GM18517 (cell line): ENCODE results near the gene GPR153.

Experiments used
- ATAC-seq: cut with Tn5 transposase; IDR thresholded peaks from one replicate; pipeline ENCODE4 v1.9.1; 2021; ENCODE audit warnings: mild to moderate bottlenecking, moderate library complexity; ENCODE audit not compliant: unreplicated experiment

The GPR153 gene

DNA sequence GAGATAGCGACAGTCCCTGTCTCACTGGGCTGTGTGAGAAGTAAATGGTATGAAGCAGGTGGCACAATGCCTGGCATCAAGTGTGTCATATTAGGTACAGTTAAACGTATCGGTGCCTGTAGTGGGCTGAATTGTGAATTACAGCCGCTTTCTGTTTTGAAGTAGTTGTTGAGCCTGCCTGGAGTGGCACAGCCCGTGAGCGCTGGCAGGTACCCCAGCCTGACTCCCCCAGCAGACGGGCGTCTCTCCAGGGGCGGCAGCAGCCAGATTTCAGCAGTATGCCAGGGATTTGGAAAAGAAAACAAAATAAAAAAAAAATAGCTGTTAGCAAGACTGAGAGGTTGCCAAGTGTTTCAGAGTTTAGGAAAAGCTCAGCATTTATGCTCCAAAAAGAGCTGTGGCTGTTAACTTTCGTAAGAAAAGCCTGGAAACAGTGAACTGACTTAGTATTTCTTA lies 26.6 kb upstream of the GPR153 start:
- ATAC-seq, result no peak

- no peak for ATAC-seq
Observed at GRCh38 chr1:6287029-6287428, 26.1 kb upstream of the GPR153 start.

GRCh38 chr1:6286266-6286665 lies 25.4 kb upstream of the GPR153 start:
- no peak for ATAC-seq

- no peak for ATAC-seq
Observed at GRCh38 chr1:6285336-6285735, 24.4 kb upstream of the GPR153 start.

- ATAC-seq, result no peak
Observed at GRCh38 chr1:6282577-6283270, 21.8 kb upstream of the GPR153 start.

DNA sequence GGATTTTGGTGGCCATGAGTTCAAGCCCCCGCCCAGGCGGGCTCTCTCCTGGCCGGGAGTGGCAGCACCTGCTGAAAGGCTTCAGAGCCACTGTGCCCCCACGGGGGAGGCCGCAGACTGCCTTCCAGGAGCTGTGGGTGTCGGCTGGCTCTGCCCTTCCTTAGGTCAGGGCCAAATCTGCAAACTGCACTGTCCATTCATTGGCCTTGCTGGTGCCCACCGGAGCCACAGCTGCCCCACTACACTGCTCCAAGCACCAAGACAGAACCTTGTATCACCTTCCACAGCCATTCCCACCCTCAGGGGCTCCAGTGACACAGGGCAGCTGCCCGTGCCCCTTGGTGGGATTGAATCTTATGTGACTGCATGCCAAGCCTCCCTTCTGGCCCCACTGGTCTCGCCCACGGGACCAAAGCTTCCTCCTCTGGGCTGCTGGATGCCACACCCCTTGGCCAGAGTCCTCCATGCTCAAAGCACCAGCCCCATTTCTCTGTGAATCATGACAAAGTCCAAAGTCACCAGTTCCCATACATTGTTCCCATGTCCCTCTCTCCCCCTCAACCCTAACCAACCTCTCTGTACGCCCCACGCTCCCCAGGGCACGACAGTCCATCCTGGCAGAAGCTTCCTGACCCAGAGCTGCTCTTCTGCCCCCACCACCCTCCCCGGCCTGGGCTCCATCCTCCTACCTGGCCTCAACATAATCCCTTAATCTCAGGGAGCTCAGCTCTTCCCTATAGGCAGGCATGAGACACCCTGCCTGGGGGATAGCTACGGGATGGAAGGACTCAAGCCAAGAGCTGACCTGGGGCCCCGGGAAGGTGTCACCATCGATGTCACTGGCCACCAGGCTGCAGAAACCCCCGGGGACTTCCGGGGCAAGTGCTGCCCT lies 20.9 kb upstream of the GPR153 start:
- no peak for ATAC-seq

DNA sequence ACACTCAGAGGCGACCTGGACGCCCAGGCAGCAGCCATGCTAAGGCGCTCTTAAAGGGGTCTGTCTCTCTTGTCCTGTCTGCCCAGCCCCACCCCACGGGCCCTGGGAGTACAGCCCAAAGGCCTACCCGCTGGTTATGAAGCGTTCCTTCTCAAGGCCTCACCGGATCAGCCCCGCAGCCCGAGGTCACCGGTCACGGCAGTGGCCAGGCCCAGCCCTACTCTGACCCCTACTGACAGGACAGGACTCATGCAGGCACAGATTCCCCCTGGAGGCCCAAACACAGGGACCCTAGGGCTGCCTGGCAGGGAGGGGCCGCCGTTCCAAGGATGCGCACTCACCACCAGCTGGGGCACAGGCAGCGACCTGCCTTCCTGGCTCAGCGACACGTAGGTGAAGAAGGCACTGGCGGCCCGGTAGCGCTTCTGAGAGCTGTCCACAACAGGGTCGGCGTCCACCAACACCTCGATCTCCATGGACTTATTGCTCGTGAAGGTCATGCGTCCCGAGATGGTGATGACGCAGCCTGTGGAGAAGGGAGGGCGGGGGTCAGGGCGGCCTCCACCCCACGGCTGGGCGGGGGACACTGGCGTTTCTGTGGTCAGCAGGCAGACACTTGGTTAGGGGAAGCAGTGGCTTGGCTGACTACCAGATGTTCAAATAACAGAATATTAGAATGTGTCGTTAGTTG lies 20.0 kb upstream of the GPR153 start:
- ATAC-seq, result no peak

DNA sequence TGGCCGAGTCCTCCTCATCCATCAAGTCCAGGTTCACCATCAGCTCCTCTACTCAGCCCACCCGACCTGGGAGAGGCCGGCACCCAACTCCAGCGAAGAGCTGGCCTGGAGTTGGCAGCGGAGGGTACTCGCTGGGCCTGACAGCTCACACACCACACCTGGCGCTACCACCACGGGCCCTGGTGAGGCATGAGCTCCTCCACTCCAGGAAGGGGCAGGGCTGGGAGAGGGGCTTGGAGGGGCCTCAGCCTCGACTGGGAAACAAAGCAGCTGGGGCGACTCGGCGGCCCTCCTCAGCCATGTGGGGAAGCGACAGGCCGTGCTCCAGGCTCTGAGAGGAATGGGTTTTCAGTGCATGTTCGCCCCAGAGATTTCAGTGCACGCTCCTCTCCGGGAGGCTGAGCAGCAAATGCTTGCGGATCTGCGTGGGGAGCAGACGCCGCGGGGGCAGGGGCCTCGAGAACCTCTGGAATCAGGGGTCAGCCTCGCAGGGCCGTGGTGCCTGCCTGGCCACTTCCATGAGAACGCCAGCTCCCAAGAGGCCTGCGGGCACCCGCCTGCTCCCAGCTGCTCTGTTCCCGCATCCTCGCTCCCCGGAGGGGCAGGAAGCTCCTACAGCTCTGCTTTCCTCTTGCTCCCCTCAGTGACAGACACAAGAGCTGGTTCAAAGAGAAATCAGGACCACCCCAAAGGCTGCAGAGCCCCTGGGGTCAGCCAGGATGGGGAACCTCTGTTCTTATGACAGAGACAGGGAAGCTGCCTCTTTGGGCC lies 18.9 kb upstream of the GPR153 start:
- ATAC-seq, result no peak

DNA sequence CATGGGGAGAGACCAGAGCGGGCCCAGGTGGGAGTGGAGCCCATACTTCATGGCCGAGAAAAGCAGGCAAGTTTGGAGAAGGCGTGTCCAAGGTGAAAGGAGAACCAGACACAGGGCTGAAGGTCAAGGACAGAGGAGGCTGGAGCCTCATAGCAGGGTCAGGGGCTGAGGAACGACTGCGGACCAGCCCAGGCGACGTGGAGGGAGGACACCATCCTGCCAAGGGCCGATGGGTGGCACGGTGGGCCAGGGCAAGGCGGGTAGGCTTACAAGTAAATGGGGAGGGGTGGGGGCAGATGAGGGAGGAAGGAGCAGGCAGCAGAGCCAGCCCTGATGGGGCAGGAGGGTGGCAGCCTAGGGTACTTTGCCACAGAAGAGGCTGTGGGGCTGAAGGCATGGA lies 18.2 kb upstream of the GPR153 start:
- ATAC-seq, result no peak

- ATAC-seq, result no peak
Observed at GRCh38 chr1:6278263-6278662, 17.4 kb upstream of the GPR153 start.

GRCh38 chr1:6276811-6277555 lies 16.1 kb upstream of the GPR153 start:
- no peak for ATAC-seq

DNA sequence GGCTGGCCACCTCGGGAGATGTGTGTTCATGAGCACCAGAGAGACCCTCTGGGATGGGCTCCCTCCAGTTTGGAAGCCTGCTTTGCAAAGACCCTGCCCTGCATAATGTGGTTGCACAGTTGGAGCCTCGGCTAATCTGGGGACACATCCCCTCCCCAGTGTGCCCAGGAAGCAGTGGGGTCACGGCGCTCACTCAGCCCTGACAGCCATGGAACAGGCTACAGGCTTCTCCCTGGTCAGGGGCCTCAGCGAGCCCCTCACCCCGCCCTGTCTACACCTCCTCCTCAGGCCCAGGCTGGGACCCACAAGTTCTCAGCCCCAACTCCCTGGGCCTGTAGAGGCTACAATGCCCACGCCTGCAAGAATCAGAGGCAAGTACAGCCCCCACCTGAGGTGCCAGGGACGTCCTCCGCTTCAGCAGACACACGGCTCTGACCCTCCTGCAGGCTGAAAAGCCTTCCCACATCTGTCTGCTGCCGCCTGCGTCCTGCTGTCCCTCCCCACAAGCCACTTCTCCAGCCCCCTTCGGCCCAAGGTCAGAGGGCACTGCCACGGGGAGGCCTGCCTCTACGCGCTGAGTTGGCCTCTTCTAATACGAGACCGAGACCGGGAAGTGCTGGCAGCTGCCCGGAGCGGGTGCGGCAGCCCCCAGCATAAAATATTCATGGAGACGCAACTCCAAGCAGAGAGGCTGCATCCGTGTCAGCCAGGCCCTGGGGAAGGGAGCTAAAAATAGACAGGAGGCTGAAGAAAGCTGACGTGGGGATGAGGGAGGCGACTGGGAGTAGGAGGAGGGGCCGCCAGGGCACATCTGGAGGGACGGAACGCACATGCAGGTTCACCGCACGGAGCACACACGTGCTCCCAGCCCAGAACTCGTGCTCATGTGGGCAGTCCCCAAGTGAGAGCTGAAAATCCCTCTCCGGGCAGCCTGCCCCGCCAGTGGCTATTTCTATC lies 15.2 kb upstream of the GPR153 start:
- ATAC-seq, result no peak

GRCh38 chr1:6274622-6275139 lies 13.8 kb upstream of the GPR153 start:
- ATAC-seq, result no peak

DNA sequence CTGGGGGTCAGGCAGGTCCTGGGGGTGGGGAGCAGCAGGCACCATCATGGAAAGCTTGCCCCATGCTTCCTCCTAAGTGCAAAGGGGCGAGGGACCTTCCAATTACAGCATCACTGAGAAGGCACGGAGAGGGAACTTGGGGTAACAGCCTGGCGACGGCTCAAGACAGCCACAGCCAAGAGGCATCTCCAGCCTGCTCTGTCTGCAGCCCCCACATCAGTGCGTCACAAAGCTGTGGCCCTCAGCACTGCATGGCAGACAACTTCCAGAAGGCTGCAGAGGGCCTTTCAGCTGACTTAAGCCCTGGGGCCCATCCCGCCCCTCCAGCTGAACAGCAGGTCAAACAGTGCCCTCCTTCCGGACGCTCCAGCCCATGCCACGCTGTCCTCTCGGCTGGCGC lies 13.2 kb upstream of the GPR153 start:
- ATAC-seq, result no peak

- ATAC-seq, result no peak
Observed at GRCh38 chr1:6273380-6273891, 12.5 kb upstream of the GPR153 start.

GRCh38 chr1:6272868-6273267 lies 12.0 kb upstream of the GPR153 start:
- ATAC-seq, result no peak

- ATAC-seq, result no peak
Observed at GRCh38 chr1:6272452-6272851, 11.6 kb upstream of the GPR153 start.

GRCh38 chr1:6271554-6271953 lies 10.7 kb upstream of the GPR153 start:
- ATAC-seq, result no peak

DNA sequence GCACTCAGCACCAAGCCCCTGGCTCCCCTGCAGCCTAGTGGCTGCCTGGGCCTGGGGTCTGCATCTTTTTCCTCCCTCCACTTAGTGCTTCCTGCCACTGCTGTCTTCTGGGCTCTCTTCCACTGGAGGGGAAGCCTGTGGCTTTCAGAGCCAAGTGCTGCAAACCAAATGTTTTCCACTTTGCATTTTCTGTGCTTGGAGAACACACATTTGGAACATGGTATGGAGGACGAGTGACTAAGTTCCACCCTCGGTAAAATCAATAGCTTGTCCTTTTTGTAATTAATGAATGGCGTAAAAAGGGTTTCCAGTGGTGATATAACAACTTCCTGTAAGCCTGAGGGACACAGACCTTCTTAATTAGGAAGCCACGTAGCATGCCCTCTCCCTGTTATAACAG lies 10.1 kb upstream of the GPR153 start:
- no peak for ATAC-seq
